COLO668 (cell line): ENCODE measurements around the gene NOL9.
A peak's percentile ranks its signal among the peaks of the same experiment; 100 is the strongest.

ENCODE experiments used
- DNase-seq: peaks from one replicate; lab custom pipeline; 2025; ENCODE audit not compliant: unreplicated experiment; lab: John Stamatoyannopoulos, UW

The NOL9 gene

DNA sequence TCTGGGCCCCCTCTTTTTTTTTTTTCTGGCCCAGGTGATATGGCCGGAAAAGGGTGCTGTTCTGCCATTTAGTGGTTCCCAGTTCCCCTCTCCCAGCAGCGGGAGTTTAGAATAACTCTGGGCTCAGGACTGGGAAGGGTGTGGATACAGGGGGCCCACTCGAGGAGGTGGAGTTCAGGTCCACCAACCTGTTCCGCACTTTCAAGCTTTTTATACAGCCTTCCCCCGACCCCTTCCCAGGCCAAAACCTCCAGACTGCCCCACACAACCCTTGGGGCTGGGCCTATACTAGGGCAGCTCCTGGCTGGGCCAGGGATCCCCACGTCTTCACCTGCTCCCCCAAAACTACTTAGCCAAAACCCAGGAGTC is 63.2 kb downstream of the NOL9 start:
- no peak for DNase-seq

DNA sequence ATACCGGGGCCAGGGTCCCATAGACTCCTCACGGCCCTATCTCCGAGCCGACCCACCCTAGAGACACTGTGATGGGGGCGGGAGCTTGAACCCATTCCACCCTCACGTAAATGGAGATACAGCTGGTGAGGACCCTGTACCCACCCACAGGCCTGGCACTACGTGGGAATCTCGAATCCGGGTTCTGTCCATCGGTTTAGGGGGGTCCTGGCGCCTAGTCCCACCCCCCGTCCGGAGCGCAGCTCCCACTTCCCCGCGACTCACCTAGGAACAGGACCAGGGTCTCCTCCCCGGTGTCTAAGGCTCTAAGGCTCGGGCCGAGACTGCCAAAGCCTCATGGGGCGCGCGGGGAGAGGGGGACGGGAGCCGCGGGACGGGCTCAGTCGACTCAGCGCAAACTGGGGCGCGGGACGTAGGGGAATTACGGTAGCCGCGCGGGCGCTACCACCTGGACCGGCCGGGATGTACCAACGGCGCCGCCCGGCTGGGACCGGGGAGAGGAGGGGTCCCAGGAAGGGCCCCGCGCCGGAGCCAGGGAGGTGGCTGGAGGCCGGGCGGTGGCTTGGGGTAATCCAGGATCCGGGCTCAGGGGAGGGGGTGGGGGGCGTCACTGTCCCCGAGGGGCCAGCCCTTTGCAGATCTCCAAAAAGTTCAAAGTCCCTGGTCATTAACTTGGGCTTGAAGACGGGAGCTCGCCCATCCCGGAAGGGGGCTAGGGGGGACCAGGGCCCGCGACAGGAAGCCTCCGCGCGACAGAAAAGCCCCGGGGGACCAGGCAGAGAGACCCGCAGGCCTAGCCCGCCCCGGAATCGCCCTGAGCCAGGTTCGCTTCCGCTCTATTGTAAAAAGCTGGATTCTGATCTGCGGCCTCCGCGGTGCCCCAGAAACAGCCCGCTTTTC is 63.9 kb downstream of the NOL9 start:
- DNase-seq: peak; percentile 90

DNA sequence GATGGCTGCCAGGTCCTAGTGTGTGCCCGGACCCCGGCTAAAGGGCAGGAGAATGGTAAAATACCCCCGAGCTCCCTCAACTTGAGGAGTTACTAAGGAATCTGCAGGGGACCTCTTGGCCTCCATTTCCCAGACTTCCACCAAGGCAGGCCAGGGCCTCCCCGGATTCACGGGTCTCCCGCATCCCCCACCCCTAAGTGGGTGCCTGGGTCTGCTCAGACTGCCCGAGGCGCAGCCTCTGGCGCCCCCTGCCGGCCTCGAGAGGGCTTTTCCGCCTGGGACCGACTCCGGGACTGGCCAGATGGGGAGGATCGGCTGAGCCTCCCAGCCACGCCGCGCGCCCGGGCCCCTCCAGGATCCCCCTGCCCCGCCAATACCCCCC is 64.5 kb downstream of the NOL9 start:
- peak; percentile 91 for DNase-seq

DNA sequence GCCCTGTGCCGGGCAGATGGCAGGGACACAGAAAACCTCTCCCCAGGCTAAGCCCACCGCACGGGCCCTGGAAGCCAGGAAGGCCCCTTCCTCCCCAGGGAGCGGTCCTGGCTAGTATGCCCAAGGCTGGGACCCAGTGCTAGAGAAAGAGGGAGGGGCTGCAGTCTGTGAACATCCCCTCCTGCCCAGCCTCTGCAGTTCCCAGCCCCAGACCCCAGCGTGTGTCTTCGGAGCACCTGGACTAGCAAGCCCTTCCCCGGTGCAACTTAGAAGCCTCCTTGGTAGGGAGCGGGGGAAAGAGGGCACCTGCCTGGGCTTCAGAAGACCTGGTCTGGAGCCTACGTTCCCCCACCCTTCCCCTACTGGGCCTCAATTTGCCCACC is 64.9 kb downstream of the NOL9 start:
- DNase-seq: no peak

DNA sequence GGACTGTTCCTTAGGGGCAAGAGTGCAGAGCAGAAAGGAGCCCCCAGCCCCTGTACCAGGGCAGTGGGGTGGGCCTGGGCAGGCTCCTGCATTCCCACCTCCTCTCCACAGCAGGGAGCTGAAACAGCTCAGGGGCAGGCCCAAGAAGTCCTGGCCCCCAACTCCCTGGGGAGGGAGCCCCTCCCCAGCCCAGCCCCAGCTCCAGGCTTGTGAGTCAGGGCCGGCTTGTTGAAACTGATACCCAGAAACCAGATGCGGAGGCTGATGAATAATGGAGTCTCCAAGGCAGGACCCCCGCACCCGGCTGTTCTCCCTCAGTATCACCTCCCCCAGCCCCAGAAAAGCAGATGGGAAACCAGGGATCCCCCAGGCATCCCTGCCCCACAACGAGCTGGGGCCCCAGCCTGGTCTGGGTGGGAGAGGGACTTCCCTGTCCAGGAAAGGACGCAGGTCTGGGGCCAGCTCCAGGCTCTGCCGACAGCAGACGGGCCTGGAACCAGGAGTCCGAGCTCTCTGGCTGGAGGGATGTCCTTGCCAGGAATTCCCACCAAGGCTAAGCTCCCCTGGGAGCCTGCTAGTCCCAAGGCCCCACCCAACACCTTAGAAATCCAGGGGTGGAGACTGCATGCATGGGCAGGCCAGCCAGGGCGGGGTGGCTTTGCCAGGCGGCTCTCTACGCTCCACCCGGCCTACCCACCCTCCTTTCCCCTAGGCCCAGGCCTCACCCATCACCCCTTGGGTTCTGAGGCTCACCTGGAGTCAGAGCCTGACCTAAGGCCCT is 65.5 kb downstream of the NOL9 start:
- peak; percentile 30 for DNase-seq

DNA sequence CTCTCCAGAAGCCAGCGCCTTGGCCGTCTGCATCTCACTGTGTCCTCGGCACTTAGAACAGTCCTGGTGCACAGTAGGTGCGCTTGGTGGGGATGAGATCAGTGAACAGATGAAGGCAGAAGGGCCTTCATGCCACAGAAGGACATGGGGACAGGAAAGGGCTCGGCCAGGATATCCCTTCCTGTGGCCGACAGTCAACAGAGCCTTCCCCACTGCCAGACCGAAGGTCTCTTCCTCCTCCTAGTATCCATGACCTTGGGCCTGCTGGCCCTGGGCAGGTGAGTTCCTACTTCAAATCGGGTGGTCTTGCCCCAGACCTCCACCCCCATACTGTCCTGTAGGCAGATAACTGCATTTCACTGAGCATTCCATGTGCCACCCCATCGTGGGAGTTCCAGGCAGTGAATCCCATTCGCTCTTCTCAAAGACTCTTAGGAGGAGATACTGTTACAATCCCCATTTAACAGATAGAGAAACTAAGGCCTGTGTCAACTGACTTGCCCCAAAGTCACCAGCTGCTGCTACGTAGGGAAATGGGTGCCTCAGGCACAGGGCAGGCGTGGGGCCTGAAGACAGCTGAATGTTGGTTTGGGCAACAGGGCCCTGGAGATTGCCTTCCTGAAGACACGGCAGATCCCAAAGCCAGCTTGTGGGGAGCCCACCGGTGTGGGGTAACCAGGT is 66.4 kb downstream of the NOL9 start:
- no peak for DNase-seq

DNA sequence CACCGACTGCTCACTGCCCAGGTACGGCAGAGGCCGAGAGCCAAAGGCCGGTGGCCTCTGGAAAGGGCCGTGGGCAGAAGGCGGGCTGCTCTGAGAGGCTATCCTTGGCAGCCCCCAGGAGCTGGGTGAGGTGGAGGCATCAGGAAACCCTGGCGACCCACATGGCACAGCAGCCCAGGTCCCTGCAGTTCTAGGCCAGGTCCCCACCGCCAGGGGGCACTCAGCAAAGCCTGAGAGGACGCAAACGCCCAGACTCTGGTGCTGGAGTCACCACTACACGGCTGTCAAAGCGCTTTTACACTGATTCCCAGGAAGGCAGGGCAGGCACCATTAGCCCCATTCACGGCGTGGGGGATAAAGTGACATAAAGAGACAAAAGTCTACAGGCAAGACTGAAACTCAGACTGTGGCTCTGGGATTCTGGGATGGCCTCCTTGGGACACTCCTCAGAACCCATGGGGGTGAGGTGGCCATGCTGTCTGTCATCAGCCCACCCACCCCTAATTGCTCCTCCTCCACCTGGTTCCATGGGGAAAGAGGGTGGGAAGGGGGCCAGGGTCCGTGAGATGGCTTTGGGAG is 67.8 kb downstream of the NOL9 start:
- peak; percentile 96 for DNase-seq

DNA sequence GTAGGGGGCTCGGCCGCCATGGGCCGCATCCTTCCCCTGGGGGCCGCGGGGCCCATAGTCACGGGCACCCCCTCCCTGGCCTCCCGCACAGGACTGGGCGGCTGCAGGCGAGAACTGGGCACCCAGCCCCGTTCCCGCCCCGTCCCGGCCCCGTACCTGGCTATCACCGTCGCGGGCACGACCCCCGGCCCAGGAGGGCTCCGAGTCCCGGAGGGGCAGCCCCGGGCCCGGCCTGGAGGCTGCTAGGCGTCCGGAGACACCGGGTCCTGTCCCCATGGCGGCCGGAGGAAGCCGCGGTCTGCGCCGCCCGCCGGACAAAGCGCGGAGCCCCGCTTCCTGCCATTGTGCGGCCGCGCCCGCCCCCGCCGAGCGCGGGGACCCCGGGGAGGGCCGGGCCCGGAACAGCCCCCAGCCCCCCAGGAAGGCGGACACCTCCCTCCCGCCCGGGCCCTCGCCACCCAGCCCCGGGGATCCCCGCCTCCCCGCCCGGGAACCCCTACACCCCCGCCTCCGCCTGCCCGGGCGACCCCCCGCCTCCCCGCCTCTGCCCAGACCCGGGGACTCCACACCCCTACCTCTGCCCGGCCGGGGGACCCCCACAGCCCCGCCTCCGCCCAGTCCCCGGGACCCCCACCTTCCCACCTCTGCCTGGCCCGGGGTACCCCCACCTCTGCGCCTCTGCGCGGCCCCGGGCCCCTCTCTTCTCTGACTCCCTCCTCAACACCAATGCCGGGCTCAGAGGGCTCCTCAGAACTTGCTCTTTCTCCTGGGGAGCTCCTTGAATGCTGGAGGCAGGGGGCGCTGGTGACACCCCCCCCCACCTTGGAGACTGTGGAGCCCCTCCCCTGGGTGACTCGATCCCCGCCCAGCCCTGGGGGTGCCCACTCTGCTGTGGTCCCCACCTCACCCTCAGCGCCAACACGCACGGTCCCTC is 68.9 kb downstream of the NOL9 start:
- DNase-seq: peak; percentile 36

DNA sequence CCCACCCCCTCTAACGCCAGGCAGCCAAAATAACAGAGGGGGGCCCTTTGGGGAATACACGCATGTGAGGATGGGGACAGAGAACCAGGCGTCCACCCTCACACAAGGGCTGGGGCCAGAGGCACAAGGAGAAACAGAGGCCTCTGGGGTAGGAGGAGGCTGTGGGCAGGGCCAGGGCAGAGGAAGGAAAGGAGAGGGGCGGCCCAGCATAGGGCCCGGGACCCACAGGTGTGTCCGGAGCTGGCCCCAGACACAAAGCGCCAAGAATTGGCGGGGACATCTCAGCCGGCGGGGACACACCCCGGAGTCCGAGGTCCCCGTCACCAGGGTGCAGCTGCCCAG is 69.5 kb downstream of the NOL9 start:
- no peak for DNase-seq

DNA sequence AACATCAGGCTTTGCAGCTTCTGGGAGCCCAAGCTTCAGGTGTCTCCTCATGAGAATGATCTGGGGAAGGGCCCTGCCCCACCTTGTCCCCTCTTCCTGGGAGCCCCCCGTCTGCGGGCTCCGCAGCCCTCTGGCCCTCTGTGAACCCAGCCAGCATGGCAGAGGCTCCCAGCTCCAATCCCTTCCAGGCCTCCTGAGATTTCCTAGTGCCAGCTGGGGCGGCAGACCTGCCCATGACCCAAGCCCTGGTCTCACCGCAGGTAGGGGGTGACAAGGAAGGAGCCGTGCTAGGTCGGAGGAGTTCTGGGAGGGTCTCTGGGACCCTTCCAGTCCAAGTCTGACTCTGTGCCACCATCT is 70.6 kb downstream of the NOL9 start:
- no peak for DNase-seq

DNA sequence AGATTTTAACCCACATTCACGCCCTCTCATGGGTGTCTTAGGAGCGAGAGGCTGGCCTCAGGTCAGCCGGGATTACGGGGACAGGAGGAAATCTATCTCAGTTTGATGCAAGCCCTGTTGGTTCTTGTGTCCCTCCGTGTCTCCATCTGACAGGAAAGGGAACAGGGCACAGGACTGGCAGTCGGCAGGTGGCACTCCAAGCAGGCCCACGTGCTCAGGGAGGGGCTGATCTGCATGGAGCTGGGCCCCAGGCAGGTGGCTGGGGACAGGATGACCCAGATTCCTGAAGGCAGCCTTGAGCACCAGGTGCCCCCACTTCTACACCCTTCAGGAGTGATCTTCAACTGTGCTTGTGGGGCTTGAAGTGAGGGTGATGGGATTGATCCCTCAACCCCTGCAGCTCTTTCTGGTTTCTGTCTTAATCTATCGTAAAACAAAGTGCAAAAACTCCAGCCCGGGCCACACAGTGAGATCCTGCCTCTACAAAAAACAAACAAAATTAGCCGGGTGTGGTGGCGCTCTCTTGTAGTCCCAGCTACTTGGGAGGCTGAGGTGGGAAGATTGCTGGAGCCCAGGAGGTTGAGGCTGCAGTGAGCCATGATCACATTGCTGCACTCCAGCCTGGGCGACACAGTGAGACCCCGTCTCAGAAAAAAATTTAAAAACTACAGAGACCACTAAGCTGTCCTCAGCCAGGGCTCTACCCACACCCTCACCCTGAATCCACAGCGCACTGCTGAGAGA is 71.1 kb downstream of the NOL9 start:
- DNase-seq: peak; percentile 91

DNA sequence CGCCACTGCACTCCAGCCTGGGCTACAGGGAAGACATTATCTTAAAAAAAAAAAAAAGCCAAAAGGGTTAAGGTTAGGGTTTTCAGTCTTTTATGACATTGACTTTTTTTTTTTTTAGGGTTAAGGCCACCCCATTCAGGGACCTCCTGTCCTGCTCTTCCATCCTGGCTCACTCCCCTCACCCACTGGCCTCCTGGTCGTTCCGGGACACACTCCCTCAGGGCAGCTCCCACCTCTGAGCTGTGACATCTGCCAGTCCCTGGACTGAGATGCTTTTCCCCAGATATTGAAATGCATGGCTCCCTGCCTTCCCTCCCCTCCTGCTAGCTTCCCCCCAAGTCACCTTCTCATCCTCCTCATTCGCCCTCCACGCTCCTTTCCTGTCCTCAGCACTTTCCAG is 72.5 kb downstream of the NOL9 start:
- no peak for DNase-seq

DNA sequence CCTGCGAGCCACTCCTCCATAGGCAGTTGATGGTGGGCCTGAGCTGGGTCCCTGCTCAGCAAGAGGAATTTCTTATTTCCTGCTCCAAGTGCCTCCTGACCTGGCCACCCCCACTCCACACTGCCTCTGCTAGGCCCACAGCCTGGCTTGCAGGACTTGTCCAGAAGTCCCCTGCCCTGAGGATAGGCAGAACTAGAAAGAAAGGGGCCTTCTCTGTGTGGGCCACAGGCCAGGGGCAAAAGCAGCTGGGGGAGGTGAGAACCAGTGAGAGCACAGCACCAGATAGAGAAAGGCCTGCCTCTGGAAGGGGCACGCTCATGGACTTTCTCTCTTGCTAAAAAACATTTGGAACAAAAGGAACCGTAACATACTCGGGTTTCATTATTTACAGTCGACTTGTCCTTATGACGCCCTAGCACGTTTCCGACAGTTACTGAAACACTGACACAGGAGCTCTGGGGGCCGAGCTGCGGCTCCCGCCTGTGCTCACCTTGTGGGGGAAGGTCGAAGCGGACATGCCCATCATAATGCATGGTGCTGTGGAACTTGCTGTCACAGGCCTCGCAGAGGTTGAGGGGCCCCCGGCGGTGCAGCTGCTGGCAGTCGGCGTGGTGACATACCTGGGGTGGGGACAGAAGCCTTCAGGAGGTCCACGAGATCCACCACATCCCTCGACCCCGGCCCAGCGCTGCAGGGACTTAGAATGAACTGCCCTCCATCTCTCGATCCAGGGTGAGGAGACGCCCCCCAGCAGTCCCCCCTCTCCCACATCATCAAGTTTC is 77.1 kb downstream of the NOL9 start:
- DNase-seq: peak; percentile 50

DNA sequence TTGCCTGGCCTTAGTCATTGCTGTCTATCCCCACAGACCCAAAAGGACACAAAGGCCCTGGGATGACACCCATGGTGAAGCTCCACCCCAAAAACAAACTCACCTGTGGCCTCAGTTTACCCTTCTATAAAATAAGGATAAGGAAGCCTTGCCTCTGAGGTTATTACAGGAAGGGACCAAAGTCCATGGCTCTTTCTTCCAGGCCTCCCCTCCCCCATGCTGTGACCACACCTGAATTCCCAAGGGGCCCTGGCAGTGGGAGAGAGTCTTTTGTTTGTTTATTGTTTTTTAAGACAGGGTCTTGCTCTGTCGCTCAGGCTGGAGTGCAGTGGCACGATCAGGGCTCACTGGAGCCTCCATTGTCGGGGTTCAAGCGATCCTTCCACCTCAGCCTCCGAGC is 77.8 kb downstream of the NOL9 start:
- no peak for DNase-seq

DNA sequence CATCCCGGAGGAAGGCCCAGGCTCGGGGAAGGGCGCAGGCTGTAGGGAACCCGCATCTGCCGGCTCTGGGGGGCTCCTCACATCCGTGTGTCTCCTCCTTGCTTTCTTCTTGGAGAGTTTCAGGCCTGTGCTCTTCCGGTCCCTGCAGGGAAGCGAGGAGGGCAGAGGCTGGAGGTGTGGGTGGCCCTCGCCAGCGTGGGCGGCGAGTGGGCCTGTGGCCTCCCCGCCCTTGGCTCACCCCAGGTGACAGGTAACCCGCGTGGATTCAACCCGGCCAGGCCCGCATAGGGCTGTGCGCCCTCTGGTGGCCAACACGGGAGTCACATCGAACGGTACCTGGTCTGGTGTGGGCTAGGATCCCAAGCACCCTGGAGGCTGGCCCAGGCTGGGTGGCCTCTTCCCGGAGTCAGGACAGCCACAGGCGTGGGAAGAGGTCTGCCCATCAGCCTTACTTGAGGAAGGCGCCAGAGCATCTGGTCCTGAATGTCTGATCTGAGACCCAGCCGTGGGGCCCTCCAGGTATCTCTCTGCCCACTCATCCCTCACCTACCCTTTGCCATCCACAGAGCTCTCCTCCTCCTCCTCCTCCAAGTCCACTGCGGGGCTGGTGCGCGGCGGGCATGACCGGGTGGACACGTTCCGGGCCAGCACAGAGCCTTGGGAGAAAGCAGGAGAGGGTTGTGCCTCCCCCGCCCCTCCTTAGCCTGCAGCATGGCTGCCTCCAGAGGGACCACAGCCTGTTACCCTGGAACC is 78.8 kb downstream of the NOL9 start:
- DNase-seq: peak; percentile 93

DNA sequence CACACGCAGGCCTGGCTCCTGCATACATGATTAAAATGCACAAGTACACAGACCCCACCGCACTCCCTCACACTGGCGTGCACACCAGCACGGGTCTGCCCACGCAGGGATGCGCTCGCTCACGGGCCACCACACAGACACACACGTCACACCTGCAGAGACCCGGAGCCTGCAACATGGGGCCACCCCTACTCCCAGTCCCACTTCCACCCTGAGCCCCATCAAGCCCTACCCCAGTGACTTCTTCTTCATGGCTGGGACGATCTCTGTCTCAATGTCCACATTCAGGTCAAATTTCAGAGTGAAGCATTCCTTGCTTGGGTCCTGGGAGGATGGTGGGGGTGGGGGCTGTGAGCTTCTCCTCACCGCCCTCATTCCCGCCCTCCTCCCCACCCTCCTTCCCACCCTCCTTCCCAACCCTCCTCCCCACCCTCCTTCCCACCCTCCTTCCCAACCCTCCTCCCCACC is 79.5 kb downstream of the NOL9 start:
- DNase-seq: no peak

DNA sequence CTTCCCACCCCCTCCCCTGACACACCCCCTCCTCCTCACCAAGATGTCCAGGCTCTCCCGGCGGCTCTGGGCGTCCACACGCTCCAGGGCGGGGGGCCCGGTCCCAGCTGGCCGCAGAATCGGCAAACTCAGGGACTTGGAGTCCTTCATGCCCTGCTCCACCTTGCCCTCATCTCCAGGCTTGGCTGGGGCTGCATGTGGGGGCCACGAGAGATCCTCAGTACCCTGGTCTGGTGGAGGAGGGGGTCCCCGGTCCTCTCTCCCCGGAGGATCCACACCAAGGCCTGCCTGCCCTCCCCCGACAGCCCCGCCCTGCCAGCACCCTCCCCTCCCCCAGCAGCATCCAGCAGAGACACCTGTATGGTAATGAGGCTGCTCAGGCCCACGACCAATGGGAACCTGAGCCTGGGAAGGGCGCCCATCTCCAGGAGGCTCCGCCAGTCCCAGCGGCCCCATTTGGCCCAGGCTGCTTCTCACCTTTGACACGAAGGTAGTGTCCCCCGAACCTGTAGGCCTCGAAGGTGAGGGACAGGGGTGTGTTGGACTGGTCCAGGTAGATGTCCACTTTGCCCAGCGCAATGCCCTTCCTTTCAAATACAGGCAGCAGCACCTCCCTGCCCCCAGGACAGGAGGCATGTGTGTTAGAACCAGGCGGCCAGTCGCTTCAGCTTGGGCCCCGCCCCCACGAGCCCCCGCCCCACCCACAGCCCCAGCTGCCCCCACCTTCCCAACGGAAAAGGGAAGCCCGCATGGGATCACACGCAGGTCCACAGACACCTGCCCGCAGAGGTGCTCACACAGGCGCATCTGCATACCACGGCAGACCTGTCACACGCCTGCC is 80.1 kb downstream of the NOL9 start:
- DNase-seq: peak; percentile 98
